ENCODE data around the gene CSRP1.
"Not testable (repeated sequence)": the region's sequence is repeated elsewhere in the genome, so short reads cannot be mapped to it uniquely, and the experiment has no call there.

The CSRP1 gene

GRCh38 chr1:201481004-201481380 lies 25.9 kb downstream of the CSRP1 start:
- Histone ChIP-seq H3K36me3 (ENCODE audit: low read length) (no peaks in the 10 kb centered on the region), H3K27ac (ENCODE audit: low read depth, low read length) (no peak overlapping the region), H4K20me1 (ENCODE audit: low read depth, low read length) (no peaks in the 10 kb centered on the region), H3K9ac (ENCODE audit: low read length) (no peak overlapping the region), H2AFZ (ENCODE audit: low read depth, low read length, severe bottlenecking) (peak overlapping the region; percentile 56), H3K27me3 (ENCODE audit: low read length) (no peaks in the 10 kb centered on the region), H3K4me3 (ENCODE audit: insufficient read depth, low read length, poor library complexity, severe bottlenecking) (no peak overlapping the region), H3K9me2 (replicated peaks; ENCODE audit: insufficient read depth, low read length) (no peaks in the 10 kb centered on the region), H3F3A (ENCODE audit: insufficient read depth) (no peaks in the 10 kb centered on the region), H3K9me3 (ENCODE audit: insufficient read depth, low read length) (no peaks in the 10 kb centered on the region), H3K4me2 (ENCODE audit: low read depth, low read length, poor library complexity, severe bottlenecking) (peak overlapping the region; percentile 48), H3K79me2 (ENCODE audit: insufficient read depth, low read length) (no peaks in the 10 kb centered on the region)
- no peak for TF ChIP-seq EZH2phosphoT487 (conservative IDR thresholded peaks at IDR 0.05; ENCODE audit: low read length)
- TF ChIP-seq CTCF (IDR thresholded peaks at IDR 0.05; ENCODE audit: insufficient read depth, low read length, poor library complexity, severe bottlenecking), result no peak

GRCh38 chr1:201480231-201481003 lies 26.5 kb downstream of the CSRP1 start:
- Histone ChIP-seq H3K79me2 (ENCODE audit: insufficient read depth, low read length) (no peaks in the 10 kb centered on the region), H4K20me1 (ENCODE audit: low read depth, low read length) (no peaks in the 10 kb centered on the region), H3K36me3 (ENCODE audit: low read length) (no peaks in the 10 kb centered on the region), H2AFZ (ENCODE audit: low read depth, low read length, severe bottlenecking) (peak overlapping the region; percentile 57), H3K4me2 (ENCODE audit: low read depth, low read length, poor library complexity, severe bottlenecking) (peak overlapping the region; percentile 48), H3K27ac (ENCODE audit: low read depth, low read length) (no peak overlapping the region), H3K4me3 (ENCODE audit: insufficient read depth, low read length, poor library complexity, severe bottlenecking) (no peak overlapping the region), H3K9me2 (replicated peaks; ENCODE audit: insufficient read depth, low read length) (no peaks in the 10 kb centered on the region), H3K9ac (ENCODE audit: low read length) (no peak overlapping the region; the same call in 1 of the 2 replicates), H3K27me3 (ENCODE audit: low read length) (no peaks in the 10 kb centered on the region), H3K9me3 (ENCODE audit: insufficient read depth, low read length) (no peaks in the 10 kb centered on the region), H3F3A (ENCODE audit: insufficient read depth) (no peaks in the 10 kb centered on the region)
- TF ChIP-seq CTCF (IDR thresholded peaks at IDR 0.05; ENCODE audit: insufficient read depth, low read length, poor library complexity, severe bottlenecking) (no peak), EZH2phosphoT487 (conservative IDR thresholded peaks at IDR 0.05; ENCODE audit: low read length) (no peak)

- H3K4me2 ChIP-seq (ENCODE audit: low read depth, low read length, poor library complexity, severe bottlenecking), result no peak overlapping the region
- H3K4me3 ChIP-seq (ENCODE audit: insufficient read depth, low read length, poor library complexity, severe bottlenecking), result no peak overlapping the region
- H3K27me3 ChIP-seq (ENCODE audit: low read length), result no peaks in the 10 kb centered on the region
- H3K36me3 ChIP-seq (ENCODE audit: low read length), result no peaks in the 10 kb centered on the region
- H3K79me2 ChIP-seq (ENCODE audit: insufficient read depth, low read length), result no peaks in the 10 kb centered on the region
- H3K9ac ChIP-seq (ENCODE audit: low read length), result no peak overlapping the region
- H3K9me3 ChIP-seq (ENCODE audit: insufficient read depth, low read length), result no peaks in the 10 kb centered on the region
- H3K9me2 ChIP-seq (replicated peaks; ENCODE audit: insufficient read depth, low read length), result no peaks in the 10 kb centered on the region
- no peak overlapping the region for H2AFZ ChIP-seq (ENCODE audit: low read depth, low read length, severe bottlenecking)
- no peak for TF ChIP-seq CTCF (IDR thresholded peaks at IDR 0.05; ENCODE audit: insufficient read depth, low read length, poor library complexity, severe bottlenecking)
- no peak for TF ChIP-seq EZH2phosphoT487 (conservative IDR thresholded peaks at IDR 0.05; ENCODE audit: low read length)
- no peak overlapping the region for H3K27ac ChIP-seq (ENCODE audit: low read depth, low read length)
- no peaks in the 10 kb centered on the region for H3F3A ChIP-seq (ENCODE audit: insufficient read depth)
- H4K20me1 ChIP-seq (ENCODE audit: low read depth, low read length), result no peaks in the 10 kb centered on the region
Observed at GRCh38 chr1:201479201-201479730, 27.7 kb downstream of the CSRP1 start.

DNA sequence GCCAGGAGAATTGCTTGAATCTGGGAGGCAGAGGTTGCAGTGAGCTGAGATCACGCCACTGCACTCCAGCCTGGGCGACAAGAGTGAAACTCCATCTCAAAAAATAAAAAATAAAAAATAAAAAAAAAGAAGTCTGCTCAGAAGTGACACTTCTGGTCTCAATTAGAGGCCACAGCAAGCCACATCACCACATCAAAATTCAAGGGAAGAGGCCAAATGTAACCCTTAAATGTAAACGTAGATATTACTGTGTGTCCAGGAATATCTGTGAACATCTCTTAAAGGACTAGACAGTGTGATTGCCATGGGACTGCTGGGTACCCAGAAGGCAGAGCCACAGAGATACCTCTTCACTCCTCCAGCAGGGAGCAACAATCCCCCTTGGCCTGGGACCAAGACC lies 28.3 kb downstream of the CSRP1 start:
- not testable (repeated sequence) for H3K4me2 ChIP-seq (ENCODE audit: low read depth, low read length, poor library complexity, severe bottlenecking); H3K36me3 ChIP-seq (ENCODE audit: low read length); H3K9ac ChIP-seq (ENCODE audit: low read length); H2AFZ ChIP-seq (ENCODE audit: low read depth, low read length, severe bottlenecking); H3K79me2 ChIP-seq (ENCODE audit: insufficient read depth, low read length); H3K9me3 ChIP-seq (ENCODE audit: insufficient read depth, low read length); H3K27me3 ChIP-seq (ENCODE audit: low read length); H3K27ac ChIP-seq (ENCODE audit: low read depth, low read length); H3F3A ChIP-seq (ENCODE audit: insufficient read depth); H4K20me1 ChIP-seq (ENCODE audit: low read depth, low read length); H3K4me3 ChIP-seq (ENCODE audit: insufficient read depth, low read length, poor library complexity, severe bottlenecking); H3K9me2 ChIP-seq (replicated peaks; ENCODE audit: insufficient read depth, low read length)
